OCI-LY7 (cell line): ENCODE results near the gene KCNN3. TPM values are rescaled to one million over a fixed set of nuclear protein-coding genes. Genes with fewer than 3 reads are reported as not detected.

Experiments used
- BruUV-seq: library from RNA; stranded (reverse); fragments of 400-500 nt; replicated peaks from 2 replicates; lab custom pipeline; 2021; lab: Mats Ljungman, UMichigan
- CTCF ChIA-PET: fragments of 300-600 bp; sonication (Branson Sonifier 250); formaldehyde crosslinking; loops from one replicate; lab custom pipeline; 2022; ENCODE audit warnings: antibody characterized with exemption; ENCODE audit not compliant: unreplicated experiment; lab: Charles Lee
- POLR2A ChIA-PET: fragments of 300-600 bp; sonication (Branson Sonifier 250); formaldehyde crosslinking; loops from one replicate; lab custom pipeline; 2022; ENCODE audit warnings: antibody characterized with exemption; lab: Charles Lee
- DNase-seq: peaks from one replicate; pipeline ENCODE4 v3.0.0-alpha.2; 2015; ENCODE audit warnings: low spot score
- H2AFZ ChIP-seq: fragments of 200-600 bp; sonication (generic), shearing (Covaris generic); 2 replicates; pipeline ENCODE4 v1.6.1; 2014; ENCODE audit warnings: mild to moderate bottlenecking, antibody characterized with exemption, low read length, moderate library complexity
- H3K27ac ChIP-seq: fragments of 200-600 bp; sonication (generic); 2 replicates; pipeline ENCODE4 v1.5.1; 2014; ENCODE audit warnings: mixed run types, low read depth, mild to moderate bottlenecking, moderate library complexity, low read length, inconsistent platforms; ENCODE audit not compliant: poor library complexity, severe bottlenecking
- H3K36me3 ChIP-seq: fragments of 200-600 bp; sonication (generic); 2 replicates; pipeline ENCODE4 v1.6.1; 2014; ENCODE audit warnings: mild to moderate bottlenecking, antibody characterized with exemption, low read length, moderate library complexity, mixed read lengths; ENCODE audit not compliant: insufficient read depth
- H3K4me1 ChIP-seq: fragments of 200-600 bp; sonication (generic); 2 replicates; pipeline ENCODE4 v1.5.1; 2014; ENCODE audit warnings: mild to moderate bottlenecking, low read length; ENCODE audit not compliant: insufficient read depth, poor library complexity, severe bottlenecking
- H3K4me2 ChIP-seq: fragments of 200-600 bp; sonication (generic); 2 replicates; pipeline ENCODE4 v1.6.1; 2014; ENCODE audit warnings: mild to moderate bottlenecking, low read length
- H3K4me3 ChIP-seq: fragments of 200-600 bp; sonication (generic); 2 replicates; pipeline ENCODE4 v1.5.1; 2014; ENCODE audit warnings: mild to moderate bottlenecking, low read depth, low read length; ENCODE audit not compliant: poor library complexity, severe bottlenecking
- H3K79me2 ChIP-seq: fragments of 200-600 bp; sonication (generic); 2 replicates; pipeline ENCODE4 v1.6.1; 2016; ENCODE audit warnings: low read depth, mild to moderate bottlenecking, low read length, moderate library complexity, mixed read lengths; ENCODE audit not compliant: insufficient read depth
- H3K9me2 ChIP-seq: fragments of 200-600 bp; sonication (generic); 2 replicates; pipeline ENCODE4 v1.6.1; 2016; ENCODE audit warnings: mild to moderate bottlenecking, low read length, mixed read lengths; ENCODE audit not compliant: insufficient read depth
- H3K9me3 ChIP-seq: fragments of 200-600 bp; sonication (generic); 2 replicates; pipeline ENCODE4 v1.6.1; 2014; ENCODE audit warnings: mild to moderate bottlenecking, mixed run types, low read length, mixed read lengths
- H4K20me1 ChIP-seq: fragments of 200-600 bp; sonication (generic); 2 replicates; pipeline ENCODE4 v1.6.1; 2014; ENCODE audit warnings: mild to moderate bottlenecking, antibody characterized with exemption, low read length, moderate library complexity, mixed read lengths; ENCODE audit not compliant: insufficient read depth
- CTCF ChIP-seq: fragments of 200-600 bp; sonication (generic); conservative IDR thresholded peaks from 2 replicates; pipeline ENCODE4 v1.5.1; 2014; ENCODE audit warnings: mild to moderate bottlenecking, antibody characterized with exemption, low read length, moderate library complexity, mixed read lengths
- EZH2phosphoT487 ChIP-seq: fragments of 200-600 bp; sonication (generic); IDR thresholded peaks from 2 replicates; pipeline ENCODE4 v1.6.1; 2018; ENCODE audit warnings: low read depth, borderline replicate concordance, mild to moderate bottlenecking, mixed run types, antibody characterized with exemption, low read length, moderate library complexity, mixed read lengths
- intact Hi-C: fragments of 100-400 bp; cut with micrococcal nuclease; formaldehyde crosslinking; loops from one replicate; pipeline ENCODE4 v1.10.0; 2022; ENCODE audit not compliant: unreplicated experiment
- total RNA-seq, 2 experiments: library from RNA; depleted of rRNA in 1 of 2; stranded (reverse); fragments of >200 nt in 1 of 2; shearing (Covaris generic) in 1 of 2; gene quantifications; 2 replicates each; pipeline ENCODE4 v1.2.3, GENCODE V29; 2014 to 2022

Gene KCNN3
- total RNA-seq, 2 experiments from 2014 or later, result 14.8 to 50.8 TPM

GRCh38 chr1:154788886-154789285 lies 81.2 kb downstream of the KCNN3 start:
- no peaks in the 10 kb centered on the region for H3K79me2 ChIP-seq
- intact Hi-C loops, result no loop called here
- TF ChIP-seq CTCF, result no peak
- TF ChIP-seq EZH2phosphoT487, result no peak
- no peaks in the 10 kb centered on the region for H3K9me3 ChIP-seq
- no TSS peak for BruUV-seq
- ChIA-PET POLR2A (interaction anchor here (0.6 kb wide), 1 partner anchor 256 kb away, joined by 5 read pairs; no protein-coding TSS in a partner anchor), CTCF (no interaction called here)
- H3K36me3 ChIP-seq, result peaks cover 4% of the 10 kb centered on the region; the same call in 1 of the 2 replicates
- no peak overlapping the region for H3K27ac ChIP-seq
- no peak overlapping the region for H2AFZ ChIP-seq
- peaks cover 30% of the 10 kb centered on the region for H3K4me1 ChIP-seq
- H3K4me3 ChIP-seq, result no peak overlapping the region
- H4K20me1 ChIP-seq, result peaks cover 6% of the 10 kb centered on the region; the same call in 1 of the 2 replicates
- H3K9me2 ChIP-seq, result no peaks in the 10 kb centered on the region
- no peak for DNase-seq
- no peak overlapping the region for H3K4me2 ChIP-seq

DNA sequence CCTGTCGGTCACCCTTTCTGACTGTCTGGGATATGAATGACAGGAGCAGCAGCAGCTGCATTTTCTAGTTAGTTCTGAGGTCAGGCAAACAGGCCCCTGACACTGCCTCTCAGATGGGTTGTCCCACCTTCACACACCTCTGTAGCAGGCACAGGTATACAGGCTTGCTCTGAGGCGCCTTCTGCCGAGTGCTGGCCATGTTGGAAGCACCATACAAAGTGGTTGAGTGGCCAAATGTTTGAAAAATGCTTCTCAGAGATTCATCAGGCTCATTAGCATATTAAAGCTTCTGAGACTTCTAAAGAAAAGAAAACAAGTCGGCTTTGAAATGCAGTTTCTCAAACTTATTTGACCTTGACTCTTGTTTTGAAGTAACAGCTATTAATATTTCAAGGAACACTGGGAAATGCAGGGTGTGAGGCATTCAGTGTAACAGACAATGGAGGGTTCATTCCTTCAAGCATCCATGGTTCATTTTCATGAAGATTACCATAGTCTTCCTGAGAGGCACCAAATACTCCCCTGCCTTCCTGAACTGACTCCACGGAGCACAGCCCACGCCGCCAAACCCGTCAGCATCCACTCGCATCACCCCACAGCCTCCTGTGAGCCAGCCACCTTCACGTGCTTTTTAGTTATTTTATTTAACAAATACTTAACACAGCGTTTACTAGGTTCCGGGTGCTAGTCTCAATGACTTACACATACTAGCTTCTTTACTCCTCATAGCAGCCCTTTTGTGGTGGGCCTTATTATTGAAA lies 81.8 kb downstream of the KCNN3 start:
- Histone ChIP-seq H3K4me2 (no peak overlapping the region), H4K20me1 (peaks cover 6% of the 10 kb centered on the region; the same call in 1 of the 2 replicates), H2AFZ (no peak overlapping the region), H3K4me3 (no peak overlapping the region), H3K36me3 (no peaks in the 10 kb centered on the region; the same call in 1 of the 2 replicates), H3K79me2 (no peaks in the 10 kb centered on the region), H3K27ac (no peak overlapping the region), H3K4me1 (peaks cover 30% of the 10 kb centered on the region), H3K9me3 (no peaks in the 10 kb centered on the region), H3K9me2 (no peaks in the 10 kb centered on the region)
- intact Hi-C loops, result no loop called here
- ChIA-PET CTCF (no interaction called here), POLR2A (interaction anchor here (0.6 kb wide), 1 partner anchor 256 kb away, joined by 5 read pairs; no protein-coding TSS in a partner anchor)
- TF ChIP-seq CTCF (no peak), EZH2phosphoT487 (no peak)
- BruUV-seq, result no TSS peak
- no peak for DNase-seq
